ENCODE measurements around the gene VAV1. TPM values are rescaled to one million over a fixed set of nuclear protein-coding genes. Genes with fewer than 3 reads are reported as not detected.
A peak's percentile ranks its signal among the peaks of the same experiment; 100 is the strongest.

VAV1 gene
- total and polyA plus RNA-seq, 2 of the 13 experiments (the other 11 are each of a cell fraction or from before 2014, with no cell fraction given), result not detected

DNA sequence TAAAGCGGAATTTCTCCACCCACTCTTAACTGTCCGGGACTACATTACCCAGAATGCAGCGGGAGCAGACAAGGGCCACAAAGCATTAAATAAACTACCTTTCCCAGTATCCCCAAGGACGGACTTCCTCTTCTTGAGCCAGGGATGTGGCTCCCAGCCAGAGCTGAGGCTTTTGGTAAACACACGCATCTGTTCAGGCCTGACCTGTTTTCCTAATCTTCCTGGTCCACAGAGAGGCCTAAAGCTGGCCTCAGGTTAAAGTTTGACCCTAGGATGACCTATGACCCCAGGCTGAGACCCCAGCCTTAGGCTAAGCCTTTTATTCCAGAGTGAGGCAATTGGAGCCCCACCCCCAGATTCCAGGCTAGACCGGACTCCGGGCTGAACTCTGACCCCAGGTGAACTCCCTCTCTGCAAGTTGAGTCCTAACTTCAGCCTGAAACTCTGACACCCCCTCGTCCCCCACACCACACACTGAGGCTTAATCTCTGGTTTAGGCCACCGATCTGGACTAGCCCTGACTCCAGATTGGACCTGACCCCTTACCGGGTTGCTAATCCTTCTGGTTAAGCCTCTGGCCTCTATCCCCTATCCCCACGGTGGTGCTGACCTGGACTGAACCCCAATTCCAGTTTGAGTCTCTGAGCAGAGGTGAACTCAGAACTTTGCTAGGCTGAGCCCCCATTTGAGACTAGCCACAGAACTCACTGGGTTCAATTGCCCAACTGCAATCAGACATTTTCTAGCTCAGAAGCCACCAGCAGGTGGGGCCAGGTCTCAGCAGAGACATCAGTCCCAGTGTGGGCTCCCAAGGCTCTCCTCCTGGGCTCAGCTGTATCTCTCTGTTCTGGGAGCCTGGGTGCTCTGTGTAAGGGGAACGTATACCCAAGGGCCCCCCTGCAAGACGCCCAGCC lies 34.4 kb upstream of the VAV1 start (continued):
- TF ChIP-seq, protein P1, sequence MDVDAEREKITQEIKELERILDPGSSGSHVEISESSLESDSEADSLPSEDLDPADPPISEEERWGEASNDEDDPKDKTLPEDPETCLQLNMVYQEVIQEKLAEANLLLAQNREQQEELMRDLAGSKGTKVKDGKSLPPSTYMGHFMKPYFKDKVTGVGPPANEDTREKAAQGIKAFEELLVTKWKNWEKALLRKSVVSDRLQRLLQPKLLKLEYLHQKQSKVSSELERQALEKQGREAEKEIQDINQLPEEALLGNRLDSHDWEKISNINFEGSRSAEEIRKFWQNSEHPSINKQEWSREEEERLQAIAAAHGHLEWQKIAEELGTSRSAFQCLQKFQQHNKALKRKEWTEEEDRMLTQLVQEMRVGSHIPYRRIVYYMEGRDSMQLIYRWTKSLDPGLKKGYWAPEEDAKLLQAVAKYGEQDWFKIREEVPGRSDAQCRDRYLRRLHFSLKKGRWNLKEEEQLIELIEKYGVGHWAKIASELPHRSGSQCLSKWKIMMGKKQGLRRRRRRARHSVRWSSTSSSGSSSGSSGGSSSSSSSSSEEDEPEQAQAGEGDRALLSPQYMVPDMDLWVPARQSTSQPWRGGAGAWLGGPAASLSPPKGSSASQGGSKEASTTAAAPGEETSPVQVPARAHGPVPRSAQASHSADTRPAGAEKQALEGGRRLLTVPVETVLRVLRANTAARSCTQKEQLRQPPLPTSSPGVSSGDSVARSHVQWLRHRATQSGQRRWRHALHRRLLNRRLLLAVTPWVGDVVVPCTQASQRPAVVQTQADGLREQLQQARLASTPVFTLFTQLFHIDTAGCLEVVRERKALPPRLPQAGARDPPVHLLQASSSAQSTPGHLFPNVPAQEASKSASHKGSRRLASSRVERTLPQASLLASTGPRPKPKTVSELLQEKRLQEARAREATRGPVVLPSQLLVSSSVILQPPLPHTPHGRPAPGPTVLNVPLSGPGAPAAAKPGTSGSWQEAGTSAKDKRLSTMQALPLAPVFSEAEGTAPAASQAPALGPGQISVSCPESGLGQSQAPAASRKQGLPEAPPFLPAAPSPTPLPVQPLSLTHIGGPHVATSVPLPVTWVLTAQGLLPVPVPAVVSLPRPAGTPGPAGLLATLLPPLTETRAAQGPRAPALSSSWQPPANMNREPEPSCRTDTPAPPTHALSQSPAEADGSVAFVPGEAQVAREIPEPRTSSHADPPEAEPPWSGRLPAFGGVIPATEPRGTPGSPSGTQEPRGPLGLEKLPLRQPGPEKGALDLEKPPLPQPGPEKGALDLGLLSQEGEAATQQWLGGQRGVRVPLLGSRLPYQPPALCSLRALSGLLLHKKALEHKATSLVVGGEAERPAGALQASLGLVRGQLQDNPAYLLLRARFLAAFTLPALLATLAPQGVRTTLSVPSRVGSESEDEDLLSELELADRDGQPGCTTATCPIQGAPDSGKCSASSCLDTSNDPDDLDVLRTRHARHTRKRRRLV (CRISPR knock-in tag; IDR thresholded peaks at IDR 0.05), result no peak
- TF ChIP-seq, protein P2, sequence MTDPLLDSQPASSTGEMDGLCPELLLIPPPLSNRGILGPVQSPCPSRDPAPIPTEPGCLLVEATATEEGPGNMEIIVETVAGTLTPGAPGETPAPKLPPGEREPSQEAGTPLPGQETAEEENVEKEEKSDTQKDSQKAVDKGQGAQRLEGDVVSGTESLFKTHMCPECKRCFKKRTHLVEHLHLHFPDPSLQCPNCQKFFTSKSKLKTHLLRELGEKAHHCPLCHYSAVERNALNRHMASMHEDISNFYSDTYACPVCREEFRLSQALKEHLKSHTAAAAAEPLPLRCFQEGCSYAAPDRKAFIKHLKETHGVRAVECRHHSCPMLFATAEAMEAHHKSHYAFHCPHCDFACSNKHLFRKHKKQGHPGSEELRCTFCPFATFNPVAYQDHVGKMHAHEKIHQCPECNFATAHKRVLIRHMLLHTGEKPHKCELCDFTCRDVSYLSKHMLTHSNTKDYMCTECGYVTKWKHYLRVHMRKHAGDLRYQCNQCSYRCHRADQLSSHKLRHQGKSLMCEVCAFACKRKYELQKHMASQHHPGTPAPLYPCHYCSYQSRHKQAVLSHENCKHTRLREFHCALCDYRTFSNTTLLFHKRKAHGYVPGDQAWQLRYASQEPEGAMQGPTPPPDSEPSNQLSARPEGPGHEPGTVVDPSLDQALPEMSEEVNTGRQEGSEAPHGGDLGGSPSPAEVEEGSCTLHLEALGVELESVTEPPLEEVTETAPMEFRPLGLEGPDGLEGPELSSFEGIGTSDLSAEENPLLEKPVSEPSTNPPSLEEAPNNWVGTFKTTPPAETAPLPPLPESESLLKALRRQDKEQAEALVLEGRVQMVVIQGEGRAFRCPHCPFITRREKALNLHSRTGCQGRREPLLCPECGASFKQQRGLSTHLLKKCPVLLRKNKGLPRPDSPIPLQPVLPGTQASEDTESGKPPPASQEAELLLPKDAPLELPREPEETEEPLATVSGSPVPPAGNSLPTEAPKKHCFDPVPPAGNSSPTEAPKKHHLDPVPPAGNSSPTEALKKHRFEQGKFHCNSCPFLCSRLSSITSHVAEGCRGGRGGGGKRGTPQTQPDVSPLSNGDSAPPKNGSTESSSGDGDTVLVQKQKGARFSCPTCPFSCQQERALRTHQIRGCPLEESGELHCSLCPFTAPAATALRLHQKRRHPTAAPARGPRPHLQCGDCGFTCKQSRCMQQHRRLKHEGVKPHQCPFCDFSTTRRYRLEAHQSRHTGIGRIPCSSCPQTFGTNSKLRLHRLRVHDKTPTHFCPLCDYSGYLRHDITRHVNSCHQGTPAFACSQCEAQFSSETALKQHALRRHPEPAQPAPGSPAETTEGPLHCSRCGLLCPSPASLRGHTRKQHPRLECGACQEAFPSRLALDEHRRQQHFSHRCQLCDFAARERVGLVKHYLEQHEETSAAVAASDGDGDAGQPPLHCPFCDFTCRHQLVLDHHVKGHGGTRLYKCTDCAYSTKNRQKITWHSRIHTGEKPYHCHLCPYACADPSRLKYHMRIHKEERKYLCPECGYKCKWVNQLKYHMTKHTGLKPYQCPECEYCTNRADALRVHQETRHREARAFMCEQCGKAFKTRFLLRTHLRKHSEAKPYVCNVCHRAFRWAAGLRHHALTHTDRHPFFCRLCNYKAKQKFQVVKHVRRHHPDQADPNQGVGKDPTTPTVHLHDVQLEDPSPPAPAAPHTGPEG (CRISPR knock-in tag; IDR thresholded peaks at IDR 0.05), result peak; percentile 60; the same call in 1 of the 2 replicates
- TF ChIP-seq SMARCC2 (IDR thresholded peaks at IDR 0.05), result no peak
- TF ChIP-seq MYC (CRISPR knock-in tag; IDR thresholded peaks at IDR 0.05; ENCODE audit: borderline replicate concordance), result peak; percentile 39; the same call in 1 of the 2 replicates
- TF ChIP-seq, protein P3, sequence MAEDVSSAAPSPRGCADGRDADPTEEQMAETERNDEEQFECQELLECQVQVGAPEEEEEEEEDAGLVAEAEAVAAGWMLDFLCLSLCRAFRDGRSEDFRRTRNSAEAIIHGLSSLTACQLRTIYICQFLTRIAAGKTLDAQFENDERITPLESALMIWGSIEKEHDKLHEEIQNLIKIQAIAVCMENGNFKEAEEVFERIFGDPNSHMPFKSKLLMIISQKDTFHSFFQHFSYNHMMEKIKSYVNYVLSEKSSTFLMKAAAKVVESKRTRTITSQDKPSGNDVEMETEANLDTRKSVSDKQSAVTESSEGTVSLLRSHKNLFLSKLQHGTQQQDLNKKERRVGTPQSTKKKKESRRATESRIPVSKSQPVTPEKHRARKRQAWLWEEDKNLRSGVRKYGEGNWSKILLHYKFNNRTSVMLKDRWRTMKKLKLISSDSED (CRISPR knock-in tag; IDR thresholded peaks at IDR 0.05), result no peak
- TF ChIP-seq TOE1 (CRISPR knock-in tag; IDR thresholded peaks at IDR 0.05), result no peak
- TF ChIP-seq, protein P4, sequence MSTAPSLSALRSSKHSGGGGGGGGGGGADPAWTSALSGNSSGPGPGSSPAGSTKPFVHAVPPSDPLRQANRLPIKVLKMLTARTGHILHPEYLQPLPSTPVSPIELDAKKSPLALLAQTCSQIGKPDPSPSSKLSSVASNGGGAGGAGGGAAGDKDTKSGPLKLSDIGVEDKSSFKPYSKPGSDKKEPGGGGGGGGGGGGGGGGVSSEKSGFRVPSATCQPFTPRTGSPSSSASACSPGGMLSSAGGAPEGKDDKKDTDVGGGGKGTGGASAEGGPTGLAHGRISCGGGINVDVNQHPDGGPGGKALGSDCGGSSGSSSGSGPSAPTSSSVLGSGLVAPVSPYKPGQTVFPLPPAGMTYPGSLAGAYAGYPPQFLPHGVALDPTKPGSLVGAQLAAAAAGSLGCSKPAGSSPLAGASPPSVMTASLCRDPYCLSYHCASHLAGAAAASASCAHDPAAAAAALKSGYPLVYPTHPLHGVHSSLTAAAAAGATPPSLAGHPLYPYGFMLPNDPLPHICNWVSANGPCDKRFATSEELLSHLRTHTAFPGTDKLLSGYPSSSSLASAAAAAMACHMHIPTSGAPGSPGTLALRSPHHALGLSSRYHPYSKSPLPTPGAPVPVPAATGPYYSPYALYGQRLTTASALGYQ (CRISPR knock-in tag; IDR thresholded peaks at IDR 0.05), result no peak
- TF ChIP-seq, protein P5, sequence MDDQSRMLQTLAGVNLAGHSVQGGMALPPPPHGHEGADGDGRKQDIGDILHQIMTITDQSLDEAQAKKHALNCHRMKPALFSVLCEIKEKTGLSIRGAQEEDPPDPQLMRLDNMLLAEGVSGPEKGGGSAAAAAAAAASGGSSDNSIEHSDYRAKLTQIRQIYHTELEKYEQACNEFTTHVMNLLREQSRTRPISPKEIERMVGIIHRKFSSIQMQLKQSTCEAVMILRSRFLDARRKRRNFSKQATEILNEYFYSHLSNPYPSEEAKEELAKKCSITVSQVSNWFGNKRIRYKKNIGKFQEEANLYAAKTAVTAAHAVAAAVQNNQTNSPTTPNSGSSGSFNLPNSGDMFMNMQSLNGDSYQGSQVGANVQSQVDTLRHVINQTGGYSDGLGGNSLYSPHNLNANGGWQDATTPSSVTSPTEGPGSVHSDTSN (CRISPR knock-in tag; IDR thresholded peaks at IDR 0.05; ENCODE audit: borderline replicate concordance), result no peak
- TF ChIP-seq, protein P6, sequence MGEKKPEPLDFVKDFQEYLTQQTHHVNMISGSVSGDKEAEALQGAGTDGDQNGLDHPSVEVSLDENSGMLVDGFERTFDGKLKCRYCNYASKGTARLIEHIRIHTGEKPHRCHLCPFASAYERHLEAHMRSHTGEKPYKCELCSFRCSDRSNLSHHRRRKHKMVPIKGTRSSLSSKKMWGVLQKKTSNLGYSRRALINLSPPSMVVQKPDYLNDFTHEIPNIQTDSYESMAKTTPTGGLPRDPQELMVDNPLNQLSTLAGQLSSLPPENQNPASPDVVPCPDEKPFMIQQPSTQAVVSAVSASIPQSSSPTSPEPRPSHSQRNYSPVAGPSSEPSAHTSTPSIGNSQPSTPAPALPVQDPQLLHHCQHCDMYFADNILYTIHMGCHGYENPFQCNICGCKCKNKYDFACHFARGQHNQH (CRISPR knock-in tag; IDR thresholded peaks at IDR 0.05), result no peak; the same call in 1 of the 2 replicates
- TF ChIP-seq HMGA1 (CRISPR knock-in tag; conservative IDR thresholded peaks at IDR 0.05), result no peak
